ENCODE data around the gene MAP4K2. TPM values are rescaled to one million over a fixed set of nuclear protein-coding genes. Genes with fewer than 3 reads are reported as not detected.

The MAP4K2 gene
- total RNA-seq, 2 experiments from 2014 or later, result 54.0 to 57.3 TPM

DNA sequence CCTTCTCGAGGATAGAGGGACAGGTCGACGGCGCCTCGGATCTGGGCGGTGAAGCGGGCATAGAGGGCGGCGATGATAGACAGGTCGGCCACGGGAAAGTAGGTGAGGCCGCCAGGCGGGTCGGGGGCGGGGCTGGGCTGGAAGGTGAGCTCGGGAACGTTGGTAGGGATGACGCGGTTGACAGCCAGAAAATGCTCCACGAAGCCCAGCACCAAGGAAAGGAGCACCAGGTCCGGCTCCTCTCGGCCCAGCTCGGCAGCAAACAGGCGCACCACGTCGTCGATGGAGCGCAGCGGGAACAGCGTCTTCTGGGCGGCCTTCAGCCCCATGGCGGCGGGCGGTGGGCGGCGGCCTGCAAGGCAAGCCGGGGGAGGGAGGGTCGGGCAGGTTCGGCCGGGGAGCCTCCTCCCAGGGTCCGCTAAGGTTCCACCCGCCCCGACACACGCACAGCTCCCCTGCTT is 6.8 kb upstream of the MAP4K2 start:
- Mint-ChIP-seq H3K27me3 (no peaks in the 10 kb centered on the region), H3K4me1 (peaks cover 21% of the 10 kb centered on the region), H3K36me3 (ENCODE audit: low read depth) (peaks cover 11% of the 10 kb centered on the region), H3K9me3 (ENCODE audit: low read depth) (no peaks in the 10 kb centered on the region), H3K4me3 (peak overlapping the region; percentile 93), H3K27ac (peak overlapping the region; percentile 85)
- CTCF ChIA-PET, result interaction anchor here (1.0 to 1.8 kb wide), 4 partner anchors 16 to 39 kb away, joined by 3 to 7 read pairs (median 4); partner anchors contain the start of gene CDC42BPG
- POLR2A ChIA-PET, result interaction anchor here (0.7 kb wide), 1 partner anchor 494 kb away, joined by 4 read pairs; no protein-coding TSS in a partner anchor
- peak; percentile 2 for ATAC-seq
- DNase-seq, result peak; percentile 53
- intact Hi-C loops (cut with DNase I, micrococcal nuclease), result loop anchor here (1.0 to 2.0 kb wide), 10 partner anchors 31 to 307 kb away; partner anchors contain the start of genes ATG2A (in 1 of the 2), CDCA5 (in 1 of the 2), EHD1 (in 1 of the 2) and PPP2R5B (in 1 of the 2)

DNA sequence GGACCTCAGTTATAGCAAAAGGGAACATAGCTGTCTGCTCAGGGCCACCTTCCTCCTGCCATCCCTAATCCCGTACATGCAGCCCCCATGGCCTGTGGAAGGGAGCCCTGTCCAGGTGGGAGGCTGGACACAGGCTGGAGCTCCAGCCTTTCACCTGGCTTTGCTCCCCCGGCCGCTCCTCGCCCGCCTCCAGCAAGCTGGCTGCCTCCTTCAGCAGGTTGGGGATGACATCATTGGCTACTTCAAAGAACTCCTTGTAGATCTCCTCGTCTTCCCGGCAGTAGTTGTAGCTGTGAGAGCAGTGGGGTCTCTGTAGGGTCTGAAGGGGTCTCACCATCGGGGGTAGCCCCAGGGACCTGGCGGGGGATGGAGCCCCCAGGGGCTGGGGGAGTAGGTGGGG is 2.5 kb upstream of the MAP4K2 start:
- ATAC-seq (no peak), DNase-seq (no peak)
- POLR2A ChIA-PET, result interaction anchor here (0.6 kb wide), 1 partner anchor 166 kb away, joined by 3 read pairs; the partner anchor contains the start of gene MAJIN
- intact Hi-C loops (cut with DNase I, micrococcal nuclease), result no loop called here
- Mint-ChIP-seq H3K4me1 (peaks cover 30% of the 10 kb centered on the region), H3K27ac (no peak overlapping the region), H3K27me3 (no peaks in the 10 kb centered on the region), H3K9me3 (ENCODE audit: low read depth) (no peaks in the 10 kb centered on the region), H3K4me3 (no peak overlapping the region), H3K36me3 (ENCODE audit: low read depth) (peaks cover 17% of the 10 kb centered on the region)
- CTCF ChIA-PET, result interaction anchor here (0.8 kb wide), 1 partner anchor 18 kb away, joined by 3 read pairs; no protein-coding TSS in a partner anchor

DNA sequence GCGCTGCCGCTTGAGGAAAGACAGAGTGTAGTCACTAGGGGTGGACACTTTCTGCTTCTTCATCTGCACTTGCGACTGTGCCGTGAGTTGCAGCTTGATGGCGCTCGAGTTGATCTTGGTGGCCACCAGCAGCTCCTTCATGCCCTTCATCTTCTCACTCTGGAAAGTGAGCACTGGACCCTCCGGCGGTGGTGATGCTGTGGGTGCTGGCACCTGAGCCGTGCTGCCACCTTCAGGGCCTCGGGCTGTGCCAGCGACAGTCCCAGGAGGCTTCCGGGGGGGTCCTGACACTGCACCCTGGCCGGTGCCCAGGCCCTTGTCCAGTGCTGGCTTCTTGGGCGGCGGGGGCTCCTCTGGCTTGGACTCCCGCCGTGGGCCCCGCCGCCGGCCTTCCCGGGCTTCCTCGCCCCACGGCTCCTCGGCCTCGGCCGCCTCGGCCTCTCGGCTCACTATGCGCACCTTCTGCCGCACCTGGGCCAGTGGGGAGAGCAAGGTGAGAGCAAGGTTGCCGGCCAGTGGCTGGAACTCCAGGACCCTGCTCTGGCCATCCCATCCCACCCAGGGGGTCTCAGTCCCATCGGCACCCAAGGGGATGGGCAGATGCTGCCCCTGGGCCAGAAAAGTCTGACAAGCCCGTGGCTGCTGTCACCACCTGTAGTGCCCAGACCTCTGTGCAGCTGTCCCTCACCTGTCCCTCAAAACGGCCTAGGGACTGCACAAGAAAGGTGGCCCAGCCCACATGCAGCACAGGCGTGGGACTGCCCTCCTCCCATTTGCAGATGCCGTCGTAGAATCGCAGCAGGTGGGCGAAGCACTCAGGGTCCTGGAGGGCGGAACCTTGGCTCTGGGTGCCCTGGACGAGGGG is 1.6 kb upstream of the MAP4K2 start:
- Mint-ChIP-seq H3K4me1 (peaks cover 28% of the 10 kb centered on the region), H3K27ac (no peak overlapping the region), H3K4me3 (peak overlapping the region; percentile 75), H3K9me3 (ENCODE audit: low read depth) (no peaks in the 10 kb centered on the region), H3K27me3 (no peaks in the 10 kb centered on the region), H3K36me3 (ENCODE audit: low read depth) (peaks cover 16% of the 10 kb centered on the region)
- DNase-seq, result peak; percentile 45
- ATAC-seq, result no peak
- intact Hi-C loops (cut with DNase I, micrococcal nuclease), result loop anchor here in 1 of 2 experiments (5.0 kb wide), 1 partner anchor 458 kb away; the partner anchor contains the start of gene POLA2
- ChIA-PET POLR2A (no interaction called here), CTCF (interaction anchor here (0.7 to 1.4 kb wide), 3 partner anchors 17 to 194 kb away, joined by 3 read pairs; no protein-coding TSS in a partner anchor)

DNA sequence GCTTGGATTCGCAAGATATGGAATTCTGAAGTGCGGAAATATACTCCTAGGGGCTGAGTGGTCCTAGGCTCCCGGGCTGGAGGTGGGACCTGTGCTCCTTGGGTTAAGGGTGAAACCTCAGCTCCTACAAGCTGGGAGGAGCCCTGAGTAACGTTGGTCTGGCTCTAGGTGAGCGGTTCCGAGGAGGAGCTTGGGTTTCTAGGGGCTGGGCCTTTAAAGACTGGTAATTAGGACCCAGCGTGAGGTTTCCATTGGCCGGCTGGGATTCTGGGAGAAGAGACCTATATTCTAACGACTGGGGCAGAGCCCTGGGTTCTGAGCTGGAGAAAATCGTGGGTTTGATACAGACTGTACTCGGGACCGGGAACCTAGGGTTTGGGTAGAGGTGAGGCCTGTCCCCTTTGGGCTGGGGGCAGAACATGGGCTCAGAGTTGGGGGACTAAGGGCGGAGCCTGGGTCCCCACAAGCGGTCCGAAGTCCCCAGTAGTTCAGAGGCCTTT is 882 bp upstream of the MAP4K2 start:
- peak; percentile 15 for ATAC-seq
- Mint-ChIP-seq H3K36me3 (ENCODE audit: low read depth) (peaks cover 19% of the 10 kb centered on the region), H3K4me1 (peaks cover 25% of the 10 kb centered on the region), H3K27ac (peak overlapping the region; percentile 90), H3K27me3 (no peaks in the 10 kb centered on the region), H3K4me3 (peak overlapping the region; percentile 75), H3K9me3 (ENCODE audit: low read depth) (no peaks in the 10 kb centered on the region)
- no peak for DNase-seq
- intact Hi-C loops (cut with DNase I, micrococcal nuclease), result loop anchor here (1.0 to 5.0 kb wide), 9 partner anchors 25 to 563 kb away; partner anchors contain the start of genes ATG2A (in 1 of the 2), CDCA5 (in 1 of the 2), EHD1 (in 1 of the 2) and FAU (in 1 of the 2)
- ChIA-PET POLR2A (no interaction called here), CTCF (interaction anchor here (0.5 to 1.4 kb wide), 3 partner anchors 40 to 458 kb away, joined by 3 read pairs; partner anchors contain the start of gene POLA2)

DNA sequence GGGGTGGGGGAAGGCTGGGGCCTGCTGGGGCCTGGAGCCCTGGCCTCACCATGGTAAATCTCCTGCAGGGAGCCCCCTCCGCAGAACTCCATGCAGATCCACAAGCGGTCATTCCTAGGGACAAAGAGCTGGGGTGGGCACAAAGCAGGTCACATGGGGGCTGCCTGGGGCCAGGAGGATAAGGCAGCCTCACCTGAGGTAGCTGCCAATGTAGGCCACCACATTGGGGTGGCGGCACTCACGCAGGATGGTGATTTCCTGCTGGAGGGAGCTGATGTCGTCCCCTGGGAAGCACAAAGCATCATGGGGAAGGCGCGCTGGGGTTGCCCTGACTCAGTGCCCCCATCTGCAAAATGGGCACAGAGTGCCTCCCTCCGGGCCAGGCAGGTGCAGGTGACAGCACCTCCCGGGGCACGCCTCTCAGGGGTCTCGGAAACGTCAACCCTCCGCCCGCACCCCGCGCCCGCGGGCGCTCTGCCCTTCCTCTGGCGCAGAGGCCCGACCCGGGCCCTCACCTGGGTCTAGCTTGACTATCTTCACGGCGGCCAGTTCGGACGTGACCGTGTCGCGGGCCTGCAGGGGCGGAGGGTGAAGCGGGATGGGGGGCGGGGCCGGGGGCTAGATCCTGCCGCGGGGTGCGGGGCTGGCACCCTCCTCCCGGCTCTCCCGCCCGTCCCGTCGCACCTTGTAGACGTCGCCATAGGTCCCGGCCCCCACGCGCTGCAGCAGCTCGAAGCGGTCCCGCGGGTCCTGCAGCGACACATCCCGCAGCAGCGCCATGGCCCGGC is 450 bp downstream of the MAP4K2 start:
- intact Hi-C loops (cut with DNase I, micrococcal nuclease), result loop anchor here (1.0 to 5.0 kb wide), 9 partner anchors 23 to 561 kb away; partner anchors contain the start of genes ATG2A (in 1 of the 2), CDCA5 (in 1 of the 2), EHD1 (in 1 of the 2) and FAU (in 1 of the 2)
- Mint-ChIP-seq H3K4me1 (peaks cover 23% of the 10 kb centered on the region), H3K36me3 (ENCODE audit: low read depth) (peaks cover 20% of the 10 kb centered on the region), H3K9me3 (ENCODE audit: low read depth) (no peaks in the 10 kb centered on the region), H3K27me3 (no peaks in the 10 kb centered on the region), H3K4me3 (peak overlapping the region; percentile 75), H3K27ac (peak overlapping the region; percentile 77)
- POLR2A ChIA-PET, result interaction anchor here (0.5 to 1.0 kb wide), 2 partner anchors 24 to 371 kb away, joined by 4 to 7 read pairs; no protein-coding TSS in a partner anchor
- CTCF ChIA-PET, result interaction anchor here (0.6 to 1.8 kb wide), 4 partner anchors 18 to 207 kb away, joined by 3 to 4 read pairs (median 3); partner anchors contain the start of gene PPP2R5B
- ATAC-seq, result peak; percentile 21
- DNase-seq, result peak; percentile 67

DNA sequence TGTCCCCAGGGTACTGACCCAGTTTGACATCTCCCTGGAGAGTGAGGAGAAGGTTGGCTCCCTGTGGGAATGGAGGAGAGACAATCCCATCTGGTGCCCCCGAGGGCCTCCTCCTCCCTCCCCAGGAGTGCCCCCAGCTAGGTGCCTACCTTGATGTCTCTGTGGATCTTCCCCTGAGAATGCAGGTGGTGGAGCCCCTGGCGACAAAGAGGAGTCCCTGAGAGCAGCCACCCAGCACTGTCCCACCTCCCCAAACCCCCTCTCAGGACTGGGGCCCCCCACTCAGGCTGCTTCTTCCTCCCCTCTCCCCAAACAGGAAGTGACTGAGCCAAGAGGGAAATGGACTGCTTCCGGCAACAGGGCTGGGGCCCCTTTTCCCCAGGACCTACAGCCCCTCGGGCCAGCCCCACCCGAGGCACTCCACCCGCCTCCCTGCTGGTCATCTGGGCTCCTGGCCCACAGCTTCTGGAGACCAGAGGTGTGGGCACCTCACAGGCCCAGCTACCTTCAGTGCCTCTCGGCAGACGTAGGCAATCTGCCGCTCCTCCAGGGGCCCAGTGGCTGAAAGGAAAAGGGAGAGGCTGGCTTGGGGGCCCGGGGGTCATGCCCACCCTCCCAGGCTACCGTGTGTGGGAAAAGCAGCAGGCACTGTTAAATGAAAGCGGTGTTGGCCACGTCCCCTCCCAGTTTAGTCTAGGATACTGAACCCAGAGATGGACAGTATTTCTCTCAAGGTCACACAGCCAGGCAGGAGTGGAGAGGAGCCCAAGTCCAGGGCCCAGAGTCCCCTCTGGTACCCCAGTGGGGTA is 1.2 kb downstream of the MAP4K2 start:
- DNase-seq (no peak), ATAC-seq (no peak)
- peaks cover 21% of the 10 kb centered on the region for H3K36me3 Mint-ChIP-seq (ENCODE audit: low read depth)
- ChIA-PET POLR2A (interaction anchor here (0.6 kb wide), 1 partner anchor 62 kb away, joined by 3 read pairs; no protein-coding TSS in a partner anchor), CTCF (interaction anchor here (0.6 to 1.8 kb wide), 2 partner anchors 17 to 29 kb away, joined by 4 to 5 read pairs; no protein-coding TSS in a partner anchor)
- intact Hi-C loops (cut with DNase I, micrococcal nuclease), result loop anchor here (2.0 to 5.0 kb wide), 3 partner anchors 23 to 461 kb away; partner anchors contain the start of genes FAU (in 1 of the 2), MRPL49 (in 1 of the 2), POLA2 (in 1 of the 2) and SF1 (in 1 of the 2)
- peak overlapping the region; percentile 75 for H3K4me3 Mint-ChIP-seq
- H3K27ac Mint-ChIP-seq, result peak overlapping the region; percentile 77
- no peaks in the 10 kb centered on the region for H3K27me3 Mint-ChIP-seq
- H3K9me3 Mint-ChIP-seq (ENCODE audit: low read depth), result no peaks in the 10 kb centered on the region
- peaks cover 20% of the 10 kb centered on the region for H3K4me1 Mint-ChIP-seq

DNA sequence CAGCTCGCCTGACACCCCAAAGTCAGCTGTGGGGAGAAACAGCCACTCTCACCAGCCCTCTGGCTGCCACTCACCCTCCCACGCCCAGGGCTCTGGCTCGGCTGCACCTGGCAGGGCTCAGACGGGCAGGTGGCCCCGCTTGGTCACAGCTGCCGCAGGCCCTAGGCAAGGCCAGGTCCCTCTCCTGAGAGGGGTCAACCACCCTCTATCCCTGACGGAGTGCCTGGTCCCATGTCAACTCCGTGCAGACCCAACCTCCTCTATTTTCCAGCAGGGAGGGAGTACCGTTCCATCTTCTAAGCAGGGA is 1.9 kb downstream of the MAP4K2 start:
- DNase-seq, result peak; percentile 24
- H3K27me3 Mint-ChIP-seq, result no peaks in the 10 kb centered on the region
- H3K4me1 Mint-ChIP-seq, result peaks cover 20% of the 10 kb centered on the region
- CTCF ChIA-PET, result interaction anchor here (0.6 to 1.8 kb wide), 2 partner anchors 17 to 20 kb away, joined by 3 to 4 read pairs; no protein-coding TSS in a partner anchor
- POLR2A ChIA-PET, result no interaction called here
- peak overlapping the region; percentile 77 for H3K27ac Mint-ChIP-seq
- H3K4me3 Mint-ChIP-seq, result peak overlapping the region; percentile 75
- no peak for ATAC-seq
- H3K36me3 Mint-ChIP-seq (ENCODE audit: low read depth), result peaks cover 24% of the 10 kb centered on the region
- no peaks in the 10 kb centered on the region for H3K9me3 Mint-ChIP-seq (ENCODE audit: low read depth)
- intact Hi-C loops (cut with DNase I, micrococcal nuclease), result loop anchor here in 1 of 2 experiments (5.0 kb wide), 1 partner anchor 461 kb away; the partner anchor contains the start of gene POLA2

DNA sequence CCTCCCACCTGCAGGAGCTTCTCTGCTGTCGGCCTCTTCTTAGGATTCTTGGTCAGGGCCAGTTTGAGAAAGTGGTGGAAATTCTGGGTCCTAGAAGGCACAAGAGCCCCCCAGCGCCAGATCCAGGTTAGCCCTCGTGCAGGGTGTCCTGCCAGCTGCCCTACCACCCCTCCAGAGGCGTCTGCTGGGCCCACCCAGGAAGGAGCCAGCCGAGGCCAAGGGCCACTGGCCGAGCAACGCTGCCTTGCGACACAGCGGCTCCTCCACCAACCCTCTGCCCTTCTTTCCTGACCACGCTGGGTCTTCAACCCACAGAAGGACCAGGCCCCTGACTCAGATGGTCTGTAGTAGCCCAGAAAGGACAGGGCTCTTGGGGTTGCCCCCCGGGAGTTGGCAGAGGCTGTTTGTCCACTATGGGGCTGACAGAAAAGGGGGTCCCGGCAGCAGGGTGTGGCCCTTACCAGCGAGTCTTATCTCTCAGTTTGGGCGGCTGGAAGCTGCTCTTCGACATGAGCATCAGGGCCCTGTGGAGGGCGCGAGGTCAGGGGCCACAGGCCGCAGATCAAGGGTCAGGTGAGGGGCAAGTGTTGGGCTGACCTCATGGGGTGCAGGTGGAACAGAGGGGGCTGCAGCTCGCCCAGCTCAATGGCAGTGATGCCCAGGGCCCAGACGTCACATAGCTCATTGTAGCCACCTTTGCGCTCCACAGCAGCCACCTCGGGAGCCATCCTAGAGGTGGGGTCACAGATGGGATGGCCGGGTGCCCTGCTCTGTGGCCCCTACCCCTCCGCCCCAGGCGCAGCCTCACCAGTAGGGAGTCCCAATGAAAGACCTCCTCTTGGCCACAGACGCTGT is 2.5 kb downstream of the MAP4K2 start:
- Mint-ChIP-seq H3K27ac (peak overlapping the region; percentile 77), H3K4me3 (peak overlapping the region; percentile 75), H3K27me3 (no peaks in the 10 kb centered on the region), H3K9me3 (ENCODE audit: low read depth) (no peaks in the 10 kb centered on the region), H3K36me3 (ENCODE audit: low read depth) (peaks cover 23% of the 10 kb centered on the region), H3K4me1 (peaks cover 20% of the 10 kb centered on the region)
- DNase-seq (no peak), ATAC-seq (no peak)
- intact Hi-C loops (cut with DNase I, micrococcal nuclease), result loop anchor here in 1 of 2 experiments (5.0 kb wide), 1 partner anchor 462 kb away; the partner anchor contains the start of gene POLA2
- ChIA-PET POLR2A (no interaction called here), CTCF (interaction anchor here (0.6 to 1.8 kb wide), 6 partner anchors 13 to 33 kb away, joined by 3 to 5 read pairs (median 4); no protein-coding TSS in a partner anchor)

Data from activated CD4-positive, alpha-beta T cell treated with anti-CD3 and anti-CD28 coated beads for 36 hours (primary cell).